ENCODE measurements around the gene C1QL3.

C1QL3 gene

DNA sequence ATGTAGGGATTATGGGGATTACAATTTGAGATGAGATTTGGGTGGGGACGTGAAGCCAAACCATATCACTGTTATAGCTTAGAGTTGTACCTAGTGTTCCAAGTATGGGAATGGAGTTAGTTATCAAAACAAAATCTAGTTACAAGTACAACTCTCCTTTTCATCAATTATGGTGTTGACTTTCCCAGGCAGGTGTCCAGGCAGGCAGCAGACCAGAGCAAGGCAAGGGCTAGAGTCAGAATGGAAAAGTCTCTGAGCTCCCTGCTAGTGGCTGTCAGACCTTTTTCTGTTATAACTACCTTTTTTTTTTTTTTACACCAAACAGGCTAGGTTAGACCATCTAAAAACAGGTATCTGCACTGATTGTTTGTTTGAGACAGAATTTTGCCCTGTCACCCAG, 55.7 kb downstream of the C1QL3 start:
- DNase-seq (ENCODE audit: low spot score), result no peak
- no peaks in the 10 kb centered on the region for H3K9me3 ChIP-seq (ENCODE audit: severe bottlenecking)
- no peaks in the 10 kb centered on the region for H3K27me3 ChIP-seq (ENCODE audit: insufficient read depth, poor library complexity, severe bottlenecking)
- no peak for TF ChIP-seq CTCF (IDR thresholded peaks at IDR 0.05; ENCODE audit: poor library complexity, severe bottlenecking)
- H3K4me1 ChIP-seq (ENCODE audit: insufficient read depth, poor library complexity, severe bottlenecking), result no peaks in the 10 kb centered on the region
- ATAC-seq (ENCODE audit: low read depth), result no peak
- H3K4me3 ChIP-seq (ENCODE audit: severe bottlenecking), result no peak overlapping the region
- no peak overlapping the region for H3K27ac ChIP-seq (ENCODE audit: poor library complexity, severe bottlenecking)
- no peaks in the 10 kb centered on the region for H3K36me3 ChIP-seq (ENCODE audit: low read depth)

Data from RWPE2 (cell line).